GM20000 (cell line): ENCODE measurements around the gene B4GALT6.

Experiments
- DNase-seq: peaks from one replicate; pipeline ENCODE4 v3.0.0; 2012; ENCODE audit warnings: low spot score
- TF ChIP-seq, protein P1 (sequence below): IDR thresholded peaks from 2 replicates; pipeline ENCODE4 v1.5.1; 2012; ENCODE audit warnings: mild to moderate bottlenecking, control low read depth; ENCODE audit errors: extremely low read depth, missing control alignments

The B4GALT6 gene

DNA sequence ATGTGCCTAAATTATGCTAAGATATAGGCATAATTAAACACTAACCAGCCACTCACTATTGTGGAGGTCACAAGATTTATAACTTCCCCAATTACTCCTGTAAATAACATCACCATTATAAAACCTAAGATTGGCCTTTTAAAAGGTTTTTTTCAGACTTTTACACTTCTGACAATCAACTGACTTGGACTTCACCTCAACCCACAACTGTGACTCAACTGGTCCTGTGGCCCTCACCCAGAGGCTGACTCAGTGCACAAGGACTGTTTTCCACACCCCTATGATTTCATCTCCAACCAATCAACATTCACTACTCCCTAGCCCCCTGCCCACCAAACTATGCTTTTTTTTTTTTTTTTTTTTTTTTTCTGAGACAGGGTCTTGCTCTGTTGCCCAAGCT is 81.1 kb downstream of the B4GALT6 start:
- TF ChIP-seq, protein P1, sequence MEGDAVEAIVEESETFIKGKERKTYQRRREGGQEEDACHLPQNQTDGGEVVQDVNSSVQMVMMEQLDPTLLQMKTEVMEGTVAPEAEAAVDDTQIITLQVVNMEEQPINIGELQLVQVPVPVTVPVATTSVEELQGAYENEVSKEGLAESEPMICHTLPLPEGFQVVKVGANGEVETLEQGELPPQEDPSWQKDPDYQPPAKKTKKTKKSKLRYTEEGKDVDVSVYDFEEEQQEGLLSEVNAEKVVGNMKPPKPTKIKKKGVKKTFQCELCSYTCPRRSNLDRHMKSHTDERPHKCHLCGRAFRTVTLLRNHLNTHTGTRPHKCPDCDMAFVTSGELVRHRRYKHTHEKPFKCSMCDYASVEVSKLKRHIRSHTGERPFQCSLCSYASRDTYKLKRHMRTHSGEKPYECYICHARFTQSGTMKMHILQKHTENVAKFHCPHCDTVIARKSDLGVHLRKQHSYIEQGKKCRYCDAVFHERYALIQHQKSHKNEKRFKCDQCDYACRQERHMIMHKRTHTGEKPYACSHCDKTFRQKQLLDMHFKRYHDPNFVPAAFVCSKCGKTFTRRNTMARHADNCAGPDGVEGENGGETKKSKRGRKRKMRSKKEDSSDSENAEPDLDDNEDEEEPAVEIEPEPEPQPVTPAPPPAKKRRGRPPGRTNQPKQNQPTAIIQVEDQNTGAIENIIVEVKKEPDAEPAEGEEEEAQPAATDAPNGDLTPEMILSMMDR, result no peak
- no peak for DNase-seq

DNA sequence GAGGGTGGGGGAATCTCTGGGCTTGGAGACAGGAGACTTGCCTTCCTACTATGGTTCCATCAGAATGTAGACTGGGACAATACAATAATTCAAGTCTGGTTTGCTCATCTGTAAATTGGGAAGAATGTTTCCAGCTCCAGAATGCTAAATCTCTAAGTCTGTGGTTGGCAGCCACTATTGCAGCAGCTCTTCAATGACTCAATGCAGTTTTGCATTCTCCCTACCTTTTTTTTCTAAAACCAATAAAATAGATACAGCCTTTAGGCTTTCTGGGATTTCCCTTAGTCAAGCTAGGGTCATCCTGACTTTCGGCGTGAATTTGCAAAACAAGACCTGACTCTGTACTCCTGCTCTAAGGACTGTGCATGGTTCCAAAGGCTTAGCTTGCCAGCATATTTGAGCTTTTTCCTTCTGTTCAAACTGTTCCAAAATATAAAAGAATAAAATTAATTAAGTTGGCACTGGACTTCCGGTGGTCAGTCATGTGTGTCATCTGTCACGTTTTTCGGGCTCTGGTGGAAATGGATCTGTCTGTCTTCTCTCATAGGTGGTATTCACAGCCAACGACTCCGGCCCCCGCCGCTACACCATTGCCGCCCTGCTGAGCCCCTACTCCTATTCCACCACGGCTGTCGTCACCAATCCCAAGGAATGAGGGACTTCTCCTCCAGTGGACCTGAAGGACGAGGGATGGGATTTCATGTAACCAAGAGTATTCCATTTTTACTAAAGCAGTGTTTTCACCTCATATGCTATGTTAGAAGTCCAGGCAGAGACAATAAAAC is 86.2 kb downstream of the B4GALT6 start:
- DNase-seq, result no peak
- TF ChIP-seq, protein P1, result no peak

DNA sequence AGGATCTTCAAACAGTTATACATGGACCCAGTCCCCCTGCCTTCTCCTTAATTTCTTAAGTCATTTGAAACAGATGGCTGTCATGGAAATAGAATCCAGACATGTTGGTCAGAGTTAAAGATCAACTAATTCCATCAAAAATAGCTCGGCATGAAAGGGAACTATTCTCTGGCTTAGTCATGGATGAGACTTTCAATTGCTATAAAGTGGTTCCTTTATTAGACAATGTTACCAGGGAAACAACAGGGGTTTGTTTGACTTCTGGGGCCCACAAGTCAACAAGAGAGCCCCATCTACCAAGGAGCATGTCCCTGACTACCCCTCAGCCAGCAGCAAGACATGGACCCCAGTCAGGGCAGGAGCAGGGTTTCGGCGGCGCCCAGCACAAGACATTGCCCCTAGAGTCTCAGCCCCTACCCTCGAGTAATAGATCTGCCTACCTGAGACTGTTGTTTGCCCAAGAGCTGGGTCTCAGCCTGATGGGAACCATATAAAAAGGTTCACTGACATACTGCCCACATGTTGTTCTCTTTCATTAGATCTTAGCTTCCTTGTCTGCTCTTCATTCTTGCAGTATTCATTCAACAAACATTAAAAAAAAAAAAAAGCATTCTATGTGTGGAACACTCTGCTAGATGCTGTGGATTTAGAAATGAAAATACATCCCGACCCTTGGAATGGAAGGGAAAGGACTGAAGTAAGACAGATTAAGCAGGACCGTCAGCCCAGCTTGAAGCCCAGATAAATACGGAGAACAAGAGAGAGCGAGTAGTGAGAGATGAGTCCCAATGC is 88.1 kb downstream of the B4GALT6 start:
- DNase-seq, result no peak
- TF ChIP-seq, protein P1, result no peak

DNA sequence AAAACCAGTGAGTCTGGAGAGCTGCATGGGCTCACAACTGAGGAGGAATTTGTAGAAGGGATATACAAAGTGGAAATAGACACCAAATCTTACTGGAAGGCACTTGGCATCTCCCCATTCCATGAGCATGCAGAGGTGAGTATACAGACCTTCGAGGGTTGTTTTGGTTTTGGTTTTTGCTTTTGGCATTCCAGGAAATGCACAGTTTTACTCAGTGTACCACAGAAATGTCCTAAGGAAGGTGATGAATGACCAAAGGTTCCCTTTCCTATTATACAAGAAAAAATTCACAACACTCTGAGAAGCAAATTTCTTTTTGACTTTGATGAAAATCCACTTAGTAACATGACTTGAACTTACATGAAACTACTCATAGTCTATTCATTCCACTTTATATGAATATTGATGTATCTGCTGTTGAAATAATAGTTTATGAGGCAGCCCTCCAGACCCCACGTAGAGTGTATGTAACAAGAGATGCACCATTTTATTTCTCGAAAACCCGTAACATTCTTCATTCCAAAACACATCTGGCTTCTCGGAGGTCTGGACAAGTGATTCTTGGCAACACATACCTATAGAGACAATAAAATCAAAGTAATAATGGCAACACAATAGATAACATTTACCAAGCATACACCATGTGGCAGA is 89.1 kb downstream of the B4GALT6 start:
- TF ChIP-seq, protein P1, result no peak
- no peak for DNase-seq

DNA sequence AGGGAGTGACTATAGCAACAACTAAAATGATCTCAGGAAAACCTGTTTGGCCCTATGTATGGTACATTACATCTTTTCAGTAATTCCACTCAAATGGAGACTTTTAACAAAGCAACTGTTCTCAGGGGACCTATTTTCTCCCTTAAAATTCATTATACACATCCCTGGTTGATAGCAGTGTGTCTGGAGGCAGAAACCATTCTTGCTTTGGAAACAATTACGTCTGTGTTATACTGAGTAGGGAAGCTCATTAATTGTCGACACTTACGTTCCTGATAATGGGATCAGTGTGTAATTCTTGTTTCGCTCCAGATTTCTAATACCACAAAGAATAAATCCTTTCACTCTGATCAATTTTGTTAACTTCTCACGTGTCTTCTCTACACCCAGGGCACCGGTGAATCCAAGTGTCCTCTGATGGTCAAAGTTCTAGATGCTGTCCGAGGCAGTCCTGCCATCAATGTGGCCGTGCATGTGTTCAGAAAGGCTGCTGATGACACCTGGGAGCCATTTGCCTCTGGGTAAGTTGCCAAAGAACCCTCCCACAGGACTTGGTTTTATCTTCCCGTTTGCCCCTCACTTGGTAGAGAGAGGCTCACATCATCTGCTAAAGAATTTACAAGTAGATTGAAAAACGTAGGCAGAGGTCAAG is 91.7 kb downstream of the B4GALT6 start:
- DNase-seq, result no peak
- TF ChIP-seq, protein P1, result no peak

DNA sequence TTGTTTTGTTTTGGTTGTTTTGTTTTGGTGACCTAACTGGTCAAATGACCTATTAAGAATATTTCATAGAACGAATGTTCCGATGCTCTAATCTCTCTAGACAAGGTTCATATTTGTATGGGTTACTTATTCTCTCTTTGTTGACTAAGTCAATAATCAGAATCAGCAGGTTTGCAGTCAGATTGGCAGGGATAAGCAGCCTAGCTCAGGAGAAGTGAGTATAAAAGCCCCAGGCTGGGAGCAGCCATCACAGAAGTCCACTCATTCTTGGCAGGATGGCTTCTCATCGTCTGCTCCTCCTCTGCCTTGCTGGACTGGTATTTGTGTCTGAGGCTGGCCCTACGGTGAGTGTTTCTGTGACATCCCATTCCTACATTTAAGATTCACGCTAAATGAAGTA is 92.8 kb downstream of the B4GALT6 start, which contains the start of gene TTR:
Gene TTR (plus strand): TSS at position 250 of the 400 bp plus-strand sequence. CDS start 26 bp downstream, at position 276.
- no peak for DNase-seq

More for the DNA sequence above, 92.8 kb downstream of the B4GALT6 start, which contains the start of gene TTR:
- TF ChIP-seq, protein P1, result no peak
